Measurements from ENCODE around the gene AFTPH. TPM values are rescaled to one million over a fixed set of nuclear protein-coding genes. Genes with fewer than 3 reads are reported as not detected.

AFTPH gene
- total and polyA plus RNA-seq, 3 donors from 2014 or later = 38.7 to 56.1 (median 43.9) TPM

- H3K4me3 ChIP-seq = peak overlapping the region; percentile 63 to 66
- WGBS, 2 donors = 16 to 34% methylated on average over 10 to 16 of the region's 20 CpGs
- no peaks in the 10 kb centered on the region for H3K4me1 ChIP-seq
- no peak overlapping the region for H3K27ac ChIP-seq
- DNase-seq = no peak
- no peaks in the 10 kb centered on the region for H3K27me3 ChIP-seq
- no peaks in the 10 kb centered on the region for H3K36me3 ChIP-seq (ENCODE audit: low read depth, missing control alignments)
- TF ChIP-seq POLR2A (IDR thresholded peaks at IDR 0.05) (no peak), CTCF (IDR thresholded peaks at IDR 0.05) (no peak)
- intact Hi-C loops (cut with DNase I; ENCODE audit: low total_unique reads) = no loop called here
- no peaks in the 10 kb centered on the region for H3K9me3 ChIP-seq
Observed at GRCh38 chr2:64608867-64609226, 84.7 kb downstream of the AFTPH start.

- no peaks in the 10 kb centered on the region for H3K36me3 ChIP-seq (ENCODE audit: low read depth, missing control alignments)
- H3K9me3 ChIP-seq = no peaks in the 10 kb centered on the region
- peak; percentile 65 for DNase-seq
- H3K27me3 ChIP-seq = no peaks in the 10 kb centered on the region
- TF ChIP-seq CTCF (IDR thresholded peaks at IDR 0.05) = peak in 1 of 3 experiments; percentile 71
- no peak for TF ChIP-seq POLR2A (IDR thresholded peaks at IDR 0.05)
- peak overlapping the region; percentile 44 to 75 for H3K27ac ChIP-seq
- 0 to 8% methylated on average over 6 to 57 of the region's 74 CpGs for WGBS, 2 donors
- H3K4me3 ChIP-seq = peak overlapping the region; percentile 63 to 66
- no peaks in the 10 kb centered on the region for H3K4me1 ChIP-seq
- intact Hi-C loops (cut with DNase I; ENCODE audit: low total_unique reads) = no loop called here
Observed at GRCh38 chr2:64609227-64609941, 85.3 kb downstream of the AFTPH start.

- peak overlapping the region; percentile 63 to 66 for H3K4me3 ChIP-seq
- DNase-seq = no peak
- no peaks in the 10 kb centered on the region for H3K4me1 ChIP-seq
- H3K9me3 ChIP-seq = no peaks in the 10 kb centered on the region
- TF ChIP-seq POLR2A (IDR thresholded peaks at IDR 0.05) = no peak
- no peak for TF ChIP-seq CTCF (IDR thresholded peaks at IDR 0.05)
- H3K27ac ChIP-seq = peak overlapping the region in 1 of 2 donors; percentile 75
- no peaks in the 10 kb centered on the region for H3K36me3 ChIP-seq (ENCODE audit: low read depth, missing control alignments)
- no peaks in the 10 kb centered on the region for H3K27me3 ChIP-seq
- WGBS, 2 donors = 46 to 71% methylated on average over 3 of the region's 3 CpGs
- intact Hi-C loops (cut with DNase I; ENCODE audit: low total_unique reads) = no loop called here
Observed at GRCh38 chr2:64609942-64610281, 85.8 kb downstream of the AFTPH start.

- WGBS, 2 donors = 88 to 92% methylated on average over 4 to 6 of the region's 6 CpGs
- intact Hi-C loops (cut with DNase I; ENCODE audit: low total_unique reads) = no loop called here
- DNase-seq = no peak
Observed at GRCh38 chr2:64610316-64610855, 86.3 kb downstream of the AFTPH start.

More at GRCh38 chr2:64610316-64610855, 86.3 kb downstream of the AFTPH start:
- Histone ChIP-seq H3K4me1 (no peaks in the 10 kb centered on the region), H3K27ac (no peak overlapping the region), H3K9me3 (no peaks in the 10 kb centered on the region), H3K27me3 (no peaks in the 10 kb centered on the region), H3K4me3 (no peak overlapping the region), H3K36me3 (ENCODE audit: low read depth, missing control alignments) (no peaks in the 10 kb centered on the region)
- TF ChIP-seq CTCF (IDR thresholded peaks at IDR 0.05) = no peak

Measured in testis (tissue), 3 donors.